H1 (cell line): ENCODE data around the gene KCNH8. TPM values are rescaled to one million over a fixed set of nuclear protein-coding genes. Genes with fewer than 3 reads are reported as not detected.

Source experiments
- CTCF ChIA-PET: fragments of 300-600 bp; sonication (Branson Sonifier 250); formaldehyde crosslinking; loops from one replicate; lab custom pipeline; 2021; ENCODE audit not compliant: partially characterized antibody; lab: Charles Lee
- POLR2A ChIA-PET: fragments of 300-600 bp; sonication (Branson Sonifier 250); formaldehyde crosslinking; loops from one replicate; lab custom pipeline; 2021; ENCODE audit warnings: inconsistent platforms; ENCODE audit not compliant: partially characterized antibody; lab: Charles Lee
- DNase-seq, 2 experiments: peaks; one replicate each; pipeline versions ENCODE4 v3.0.0 to v3.0.0-alpha.2; 2010 to 2022; ENCODE audit warnings: low spot score in 2 of 2, low read depth in 1 of 2, mixed read lengths in 1 of 2
- FAIRE-seq: peaks from 2 replicates; lab custom pipeline; 2011; peaks lifted over from hg19 to GRCh38; lab: Jason Lieb, UNC
- H2AFZ ChIP-seq: 2 replicates; pipeline ENCODE4 v1.8.1; 2012; ENCODE audit warnings: low read length, inconsistent platforms
- H2AK5ac ChIP-seq: 2 replicates; pipeline ENCODE4 v1.6.1; 2013; ENCODE audit warnings: low read depth, low read length
- H2BK120ac ChIP-seq: replicated peaks from 2 replicates; pipeline ENCODE3; 2013; ENCODE audit warnings: low read depth, low read length, inconsistent platforms
- H2BK12ac ChIP-seq: 2 replicates; pipeline ENCODE4 v1.6.1; 2013; ENCODE audit warnings: low read depth, low read length
- H2BK15ac ChIP-seq: 2 replicates; pipeline ENCODE4 v1.6.1; 2013; ENCODE audit warnings: low read length
- H2BK20ac ChIP-seq: 2 replicates; pipeline ENCODE4 v1.6.1; 2013; ENCODE audit warnings: low read length
- H2BK5ac ChIP-seq: 2 replicates; pipeline ENCODE4 v1.6.1; 2013; ENCODE audit warnings: low read depth, low read length
- H3K14ac ChIP-seq: 2 replicates; pipeline ENCODE4 v1.6.1; 2013; ENCODE audit warnings: inconsistent platforms; ENCODE audit not compliant: insufficient read length
- H3K18ac ChIP-seq: 2 replicates; pipeline ENCODE4 v1.6.1; 2013; ENCODE audit warnings: low read length; ENCODE audit errors: extremely low read depth
- H3K23ac ChIP-seq: 2 replicates; pipeline ENCODE4 v1.6.1; 2013; ENCODE audit warnings: inconsistent platforms; ENCODE audit not compliant: insufficient read length
- H3K23me2 ChIP-seq: 2 replicates; pipeline ENCODE4 v1.6.1; 2013; ENCODE audit warnings: low read depth, low read length
- H3K27ac ChIP-seq: 2 replicates; pipeline ENCODE4 v1.6.1; 2011; ENCODE audit warnings: low read depth, low read length, inconsistent platforms
- H3K27me3 ChIP-seq, 4 experiments: replicated peaks in 1 of 4; 1 replicate in 1 of 4; 2 replicates in 3 of 4; pipeline versions ENCODE4 v1.6.1 to v1.8.1; 2011 to 2013; ENCODE audit warnings: low read length in 3 of 4, mild to moderate bottlenecking in 3 of 4, inconsistent platforms in 2 of 4, mixed read lengths in 2 of 4, moderate library complexity in 1 of 4; ENCODE audit not compliant: control insufficient read depth in 3 of 4, insufficient read depth in 3 of 4; ENCODE audit errors: extremely low read depth in 1 of 4
- H3K36me3 ChIP-seq, 4 experiments: 2 replicates each; pipeline versions ENCODE4 v1.6.1 to v1.8.1; 2011 to 2013; ENCODE audit warnings: mild to moderate bottlenecking in 4 of 4, low read length in 3 of 4, moderate library complexity in 2 of 4, control low read depth in 1 of 4, inconsistent platforms in 1 of 4; ENCODE audit not compliant: insufficient read depth in 4 of 4, control insufficient read depth in 2 of 4
- H3K4ac ChIP-seq: replicated peaks from 2 replicates; pipeline ENCODE3; 2013; ENCODE audit warnings: low read length, low read depth, mixed read lengths, inconsistent platforms; ENCODE audit not compliant: insufficient read length
- H3K4me1 ChIP-seq, 4 experiments: replicated peaks in 1 of 4; 1 replicate in 1 of 4; 2 replicates in 3 of 4; pipeline versions ENCODE4 v1.6.1 to v1.8.1; 2011 to 2013; ENCODE audit warnings: low read length in 3 of 4, inconsistent platforms in 2 of 4, mixed read lengths in 1 of 4; ENCODE audit not compliant: insufficient read depth in 4 of 4, control insufficient read depth in 3 of 4
- H3K4me2 ChIP-seq, 2 experiments: 2 replicates each; pipeline versions ENCODE4 v1.6.1 to v1.8.1; 2011 to 2013; ENCODE audit warnings: low read depth in 2 of 2, low read length in 2 of 2, control low read depth in 1 of 2, inconsistent platforms in 1 of 2, mild to moderate bottlenecking in 1 of 2; ENCODE audit not compliant: insufficient read depth in 1 of 2
- H3K4me3 ChIP-seq, 4 experiments: fragments of 200-600, 300-600 bp in 1 of 4; sonication (generic), shearing (Covaris generic), sonication (Bioruptor Twin) in 1 of 4; 2 replicates each; pipeline versions ENCODE4 v1.5.1 to v1.8.1; 2011 to 2016; ENCODE audit warnings: low read length in 4 of 4, low read depth in 3 of 4, control low read depth in 2 of 4, inconsistent platforms in 2 of 4, mild to moderate bottlenecking in 2 of 4, mixed read lengths in 1 of 4, moderate library complexity in 1 of 4; ENCODE audit not compliant: insufficient read depth in 2 of 4; ENCODE audit errors: extremely low read depth in 1 of 4
- H3K56ac ChIP-seq: replicated peaks from 2 replicates; pipeline ENCODE3; 2013; ENCODE audit warnings: low read depth, mild to moderate bottlenecking, mixed read lengths, low read length, inconsistent platforms; ENCODE audit not compliant: insufficient read length
- H3K79me1 ChIP-seq: 2 replicates; pipeline ENCODE4 v1.6.1; 2013; ENCODE audit warnings: low read depth, low read length, control low read depth
- H3K79me2 ChIP-seq, 2 experiments: 2 replicates each; pipeline versions ENCODE4 v1.6.1 to v1.8.1; 2012 to 2013; ENCODE audit warnings: low read length in 2 of 2, mild to moderate bottlenecking in 2 of 2, inconsistent platforms in 1 of 2; ENCODE audit not compliant: insufficient read depth in 2 of 2, control insufficient read depth in 1 of 2
- H3K9ac ChIP-seq, 4 experiments: replicated peaks in 1 of 4; 1 replicate in 1 of 4; 2 replicates in 3 of 4; pipeline versions ENCODE4 v1.6.1 to v1.8.1; 2011 to 2013; ENCODE audit warnings: low read depth in 3 of 4, low read length in 3 of 4, control low read depth in 2 of 4, mild to moderate bottlenecking in 2 of 4, moderate library complexity in 2 of 4, inconsistent platforms in 1 of 4; ENCODE audit errors: extremely low read depth in 1 of 4
- H3K9me3 ChIP-seq, 2 experiments: 2 replicates each; pipeline versions ENCODE4 v1.6.1 to v1.8.1; 2012 to 2013; ENCODE audit warnings: mild to moderate bottlenecking in 2 of 2, moderate library complexity in 2 of 2, control low read depth in 1 of 2, inconsistent platforms in 1 of 2, low read depth in 1 of 2, low read length in 1 of 2, mixed read lengths in 1 of 2; ENCODE audit not compliant: insufficient read depth in 2 of 2
- H4K20me1 ChIP-seq, 2 experiments: replicated peaks in 1 of 2; 2 replicates each; pipeline versions ENCODE3 to v1.8.1; 2011 to 2013; ENCODE audit warnings: inconsistent platforms in 2 of 2, low read length in 2 of 2, mild to moderate bottlenecking in 1 of 2; ENCODE audit not compliant: insufficient read depth in 2 of 2, control insufficient read depth in 1 of 2
- H4K5ac ChIP-seq: 2 replicates; pipeline ENCODE4 v1.6.1; 2013; ENCODE audit warnings: low read length, low read depth, mixed read lengths, inconsistent platforms; ENCODE audit not compliant: insufficient read length
- H4K8ac ChIP-seq: 2 replicates; pipeline ENCODE4 v1.8.0; 2013; ENCODE audit warnings: mild to moderate bottlenecking, moderate library complexity, low read length, inconsistent platforms; ENCODE audit not compliant: insufficient read depth; ENCODE audit errors: extremely low read depth
- H4K91ac ChIP-seq: replicated peaks from 2 replicates; pipeline ENCODE3; 2013; ENCODE audit warnings: low read length, mixed read lengths, inconsistent platforms; ENCODE audit not compliant: insufficient read length
- ASH2L ChIP-seq: fragments of 200-600, 300-600 bp; sonication (generic); IDR thresholded peaks from one replicate; pipeline ENCODE4 v1.7.1; 2017; ENCODE audit warnings: low read length
- BACH1 ChIP-seq: IDR thresholded peaks from 2 replicates; pipeline ENCODE4 v1.6.1; 2012; ENCODE audit warnings: low read length, improper control_type of control experiment
- BCL11A ChIP-seq, 2 experiments: IDR thresholded peaks; one replicate each; pipeline ENCODE4 v1.6.1; 2011; ENCODE audit warnings: low read depth in 2 of 2, low read length in 2 of 2, mild to moderate bottlenecking in 2 of 2
- CBX5 ChIP-seq: fragments of 300-800, 300-1000 bp; sonication (generic); IDR thresholded peaks from 2 replicates; pipeline ENCODE4 v1.7.1; 2016; ENCODE audit warnings: antibody characterized with exemption, low read length, low read depth
- EGR1 ChIP-seq: IDR thresholded peaks from 2 replicates; pipeline ENCODE4 v1.6.1; 2011; ENCODE audit warnings: low read depth, low read length, borderline replicate concordance
- FOSL1 ChIP-seq: IDR thresholded peaks from 2 replicates; pipeline ENCODE4 v1.6.1; 2011; ENCODE audit warnings: mild to moderate bottlenecking, low read depth, low read length, moderate library complexity; ENCODE audit not compliant: insufficient read depth
- GABPA ChIP-seq: IDR thresholded peaks from 2 replicates; pipeline ENCODE4 v1.6.1; 2011; ENCODE audit warnings: mild to moderate bottlenecking, low read length, moderate library complexity, borderline replicate concordance; ENCODE audit not compliant: insufficient read depth
- KDM4A ChIP-seq: IDR thresholded peaks from one replicate; pipeline ENCODE4 v1.7.1; 2012; ENCODE audit warnings: low read depth, mild to moderate bottlenecking, moderate library complexity, low read length, inconsistent platforms; ENCODE audit not compliant: severe bottlenecking
- POU5F1 ChIP-seq: IDR thresholded peaks from 2 replicates; pipeline ENCODE4 v1.6.1; 2011; ENCODE audit warnings: low read depth, mild to moderate bottlenecking, low read length, moderate library complexity
- SP1 ChIP-seq: IDR thresholded peaks from 2 replicates; pipeline ENCODE4 v1.6.1; 2011; ENCODE audit warnings: low read depth, low read length
- SP4 ChIP-seq: IDR thresholded peaks from 2 replicates; pipeline ENCODE4 v1.6.1; 2012; ENCODE audit warnings: low read length, inconsistent platforms
- TAF1 ChIP-seq: IDR thresholded peaks from 2 replicates; pipeline ENCODE4 v1.6.1; 2011; ENCODE audit warnings: mild to moderate bottlenecking, low read depth, low read length
- WGBS, 2 experiments: shearing (Covaris generic) in 1 of 2; methylation state at CpG; one replicate each; pipeline versions ENCODE4 v1.1.6 to v1.1.7; 2013 to 2015; ENCODE audit warnings: low lambda C conversion rate in 2 of 2, mixed read lengths in 2 of 2, inconsistent platforms in 1 of 2, low coverage in 1 of 2, missing lambda C conversion rate in 1 of 2; ENCODE audit not compliant: insufficient replicate concordance in 2 of 2, insufficient coverage in 1 of 2, insufficient read length in 1 of 2; ENCODE audit errors: extremely low coverage in 1 of 2, missing lambda C conversion rate in 1 of 2; 5-methylcytosine and 5-hydroxymethylcytosine counted together
- polyA plus RNA-seq, 7 experiments: library from polyadenylated mRNA; depleted of rRNA in 3 of 7; stranded (reverse) in 5 of 7; unstranded in 2 of 7; fragments of >200 nt in 5 of 7; fragments of 200-250 nt in 2 of 7; gene quantifications; 1 replicate in 5 of 7; 2 replicates in 1 of 7; 4 replicates in 1 of 7; pipeline versions ENCODE4 v1.2.1 to v1.2.3, GENCODE V29; 2011 to 2013; ENCODE audit warnings: missing spikeins in 2 of 7, mixed read lengths in 2 of 7
- total RNA-seq: library from RNA; stranded (reverse); fragmentation: NEBNext Ultra II Directional; extraction: Animal tissue kit (Norgen Biotek cat#: 25700); gene quantifications from 2 replicates; pipeline ENCODE4 v1.2.1, GENCODE V29; 2021
- TF ChIP-seq, protein P1 (sequence below): IDR thresholded peaks from 2 replicates; pipeline ENCODE4 v1.6.1; 2012; ENCODE audit warnings: low read length, inconsistent platforms

KCNH8 gene
- total and polyA plus RNA-seq, 2 of the 8 experiments (the other 6 are each of a cell fraction or from before 2014, with no cell fraction given) = 2.2 to 2.4 TPM

DNA sequence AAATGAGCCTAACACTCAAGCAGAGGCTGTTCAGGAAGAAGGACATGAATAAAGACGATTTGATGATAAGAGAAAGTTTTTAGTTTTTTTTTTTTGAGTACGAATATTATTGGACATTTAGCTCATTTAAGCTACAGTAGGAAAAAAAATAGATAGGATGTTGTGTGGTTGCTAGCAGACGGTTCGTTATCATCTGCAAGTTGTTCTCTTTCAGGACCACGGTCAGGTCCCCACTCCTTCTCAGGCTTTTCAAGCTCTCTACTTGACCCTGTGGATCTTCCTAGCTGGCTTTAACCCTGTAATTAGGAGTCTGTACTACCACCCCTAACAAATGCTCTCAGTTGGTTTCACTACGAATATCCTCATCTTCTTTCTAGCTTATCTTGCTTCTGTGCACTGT, 1.1 kb downstream of the KCNH8 start:
- H3K27ac ChIP-seq = no peak overlapping the region
- H3K23me2 ChIP-seq = peaks cover 14% of the 10 kb centered on the region
- peak; percentile 68 for FAIRE-seq
- WGBS, 2 experiments = 7% methylated on average over 6 of the region's 6 CpGs; no CpG with 5 or more reads in 1 of the 2 experiments
- CTCF ChIA-PET = interaction anchor here (0.6 to 1.3 kb wide), 5 partner anchors 66 to 721 kb away, joined by 3 to 6 read pairs (median 3); no protein-coding TSS in a partner anchor
- no peak overlapping the region for H4K91ac ChIP-seq
- peaks cover 0 to 5% (median 0%) of the 10 kb centered on the region in 4 experiments; a peak in 2 of 7 replicates for H3K4me1 ChIP-seq
- H3K23ac ChIP-seq = no peak overlapping the region
- H3K27me3 ChIP-seq = peaks cover 0 to 6% (median under 1%) of the 10 kb centered on the region in 4 experiments; a peak in 1 of 7 replicates
- H4K8ac ChIP-seq = no peak overlapping the region
- H4K5ac ChIP-seq = no peak overlapping the region
- no peak overlapping the region for H3K56ac ChIP-seq
- no peak overlapping the region for H2AK5ac ChIP-seq
- POLR2A ChIA-PET = interaction anchor here (0.7 kb wide), 1 partner anchor 74 kb away, joined by 3 read pairs; no protein-coding TSS in a partner anchor
- peak in 1 of 2 experiments; percentile 68 for DNase-seq
- no peak overlapping the region for H2BK20ac ChIP-seq
- no peak overlapping the region for H3K14ac ChIP-seq
- H2AFZ ChIP-seq = no peak overlapping the region
- no peaks in the 10 kb centered on the region for H3K79me1 ChIP-seq
- H3K79me2 ChIP-seq = peaks cover 0 to 10% of the 10 kb centered on the region in 2 experiments; a peak in 2 of 4 replicates
- no peak overlapping the region for H3K18ac ChIP-seq
- H4K20me1 ChIP-seq = no peaks in the 10 kb centered on the region
- no peak overlapping the region for H3K9ac ChIP-seq
- H3K4me3 ChIP-seq = peak overlapping the region; percentile 73 to 100 (median 94); a peak in 7 of 8 replicates
- H3K36me3 ChIP-seq = no peaks in the 10 kb centered on the region
- H2BK5ac ChIP-seq = no peak overlapping the region
- H2BK120ac ChIP-seq = no peak overlapping the region
- no peaks in the 10 kb centered on the region for H3K9me3 ChIP-seq
- H2BK15ac ChIP-seq = no peak overlapping the region
- H3K4ac ChIP-seq = no peak overlapping the region
- peak overlapping the region; percentile 88 to 97 for H3K4me2 ChIP-seq
- no peak overlapping the region for H2BK12ac ChIP-seq
- TF ChIP-seq BCL11A (IDR thresholded peaks at IDR 0.05; ENCODE audit: low read depth in 2 of 2, low read length in 2 of 2) (no peak), KDM4A (no peak), GABPA (no peak), ASH2L (no peak), SP4 (no peak), POU5F1 (no peak), SP1 (no peak), BACH1 (no peak), FOSL1 (no peak), CBX5 (no peak), EGR1 (no peak), TAF1 (no peak)
- TF ChIP-seq, protein P1, sequence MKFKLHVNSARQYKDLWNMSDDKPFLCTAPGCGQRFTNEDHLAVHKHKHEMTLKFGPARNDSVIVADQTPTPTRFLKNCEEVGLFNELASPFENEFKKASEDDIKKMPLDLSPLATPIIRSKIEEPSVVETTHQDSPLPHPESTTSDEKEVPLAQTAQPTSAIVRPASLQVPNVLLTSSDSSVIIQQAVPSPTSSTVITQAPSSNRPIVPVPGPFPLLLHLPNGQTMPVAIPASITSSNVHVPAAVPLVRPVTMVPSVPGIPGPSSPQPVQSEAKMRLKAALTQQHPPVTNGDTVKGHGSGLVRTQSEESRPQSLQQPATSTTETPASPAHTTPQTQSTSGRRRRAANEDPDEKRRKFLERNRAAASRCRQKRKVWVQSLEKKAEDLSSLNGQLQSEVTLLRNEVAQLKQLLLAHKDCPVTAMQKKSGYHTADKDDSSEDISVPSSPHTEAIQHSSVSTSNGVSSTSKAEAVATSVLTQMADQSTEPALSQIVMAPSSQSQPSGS = no peak
